GM13976 (cell line): ENCODE data around the gene LIG4.

Experiments
- DNase-seq: peaks from one replicate; pipeline ENCODE4 v3.0.0; 2012; ENCODE audit warnings: low spot score
- in situ Hi-C: fragments of 300-500 bp; cut with MboI; formaldehyde crosslinking; loops from one replicate; pipeline ENCODE4 v1.12.0; 2022; ENCODE audit warnings: low sequenced_read_pairs, mixed read lengths, inconsistent platforms; ENCODE audit not compliant: unreplicated experiment
- TF ChIP-seq, protein P1 (sequence below): IDR thresholded peaks from 2 replicates; pipeline ENCODE4 v1.5.1; 2012; ENCODE audit warnings: borderline replicate concordance, mild to moderate bottlenecking; ENCODE audit not compliant: insufficient read depth; ENCODE audit errors: extremely low read depth, missing control alignments, control extremely low read depth

Gene LIG4

DNA sequence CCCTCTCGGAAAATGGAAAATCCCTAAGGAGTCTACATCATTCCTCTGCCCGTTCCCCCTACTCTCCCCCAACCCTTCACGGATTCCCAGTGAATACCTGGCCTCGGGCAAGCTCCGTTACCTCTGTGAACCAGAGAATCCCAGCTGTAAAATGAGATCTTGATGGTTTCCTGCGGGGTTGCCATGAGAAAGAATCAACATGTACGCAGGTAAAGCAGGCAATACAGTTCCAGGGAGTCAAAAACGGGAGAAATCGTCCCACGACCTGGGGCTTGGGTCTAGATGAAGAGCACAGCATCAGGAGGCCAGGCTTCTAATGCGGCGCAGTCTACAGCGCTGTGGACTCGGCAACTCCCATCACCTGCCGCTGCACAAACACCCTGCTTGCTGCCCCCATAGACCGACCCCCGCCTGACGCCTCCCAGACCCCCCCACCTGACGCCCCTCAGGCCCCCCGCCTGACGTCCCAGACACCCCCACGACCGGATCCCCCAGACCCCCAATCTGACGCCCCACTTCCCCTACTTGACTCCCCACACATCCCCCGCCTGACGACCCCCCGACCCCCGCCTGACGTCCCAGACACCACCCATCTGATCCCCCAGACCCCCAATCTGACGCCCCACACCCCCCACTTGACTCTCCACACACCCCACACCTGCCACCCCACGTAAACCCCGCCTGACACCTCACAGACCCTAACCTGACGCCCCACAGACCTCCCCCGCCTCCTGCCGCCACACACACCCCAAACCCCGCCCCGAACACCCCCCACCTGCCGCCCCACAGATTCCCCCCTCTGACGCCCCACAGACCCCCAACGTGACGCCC lies 680 bp downstream of the LIG4 start:
- TF ChIP-seq, protein P1, sequence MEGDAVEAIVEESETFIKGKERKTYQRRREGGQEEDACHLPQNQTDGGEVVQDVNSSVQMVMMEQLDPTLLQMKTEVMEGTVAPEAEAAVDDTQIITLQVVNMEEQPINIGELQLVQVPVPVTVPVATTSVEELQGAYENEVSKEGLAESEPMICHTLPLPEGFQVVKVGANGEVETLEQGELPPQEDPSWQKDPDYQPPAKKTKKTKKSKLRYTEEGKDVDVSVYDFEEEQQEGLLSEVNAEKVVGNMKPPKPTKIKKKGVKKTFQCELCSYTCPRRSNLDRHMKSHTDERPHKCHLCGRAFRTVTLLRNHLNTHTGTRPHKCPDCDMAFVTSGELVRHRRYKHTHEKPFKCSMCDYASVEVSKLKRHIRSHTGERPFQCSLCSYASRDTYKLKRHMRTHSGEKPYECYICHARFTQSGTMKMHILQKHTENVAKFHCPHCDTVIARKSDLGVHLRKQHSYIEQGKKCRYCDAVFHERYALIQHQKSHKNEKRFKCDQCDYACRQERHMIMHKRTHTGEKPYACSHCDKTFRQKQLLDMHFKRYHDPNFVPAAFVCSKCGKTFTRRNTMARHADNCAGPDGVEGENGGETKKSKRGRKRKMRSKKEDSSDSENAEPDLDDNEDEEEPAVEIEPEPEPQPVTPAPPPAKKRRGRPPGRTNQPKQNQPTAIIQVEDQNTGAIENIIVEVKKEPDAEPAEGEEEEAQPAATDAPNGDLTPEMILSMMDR, result no peak
- in situ Hi-C loops, result no loop called here
- no peak for DNase-seq

DNA sequence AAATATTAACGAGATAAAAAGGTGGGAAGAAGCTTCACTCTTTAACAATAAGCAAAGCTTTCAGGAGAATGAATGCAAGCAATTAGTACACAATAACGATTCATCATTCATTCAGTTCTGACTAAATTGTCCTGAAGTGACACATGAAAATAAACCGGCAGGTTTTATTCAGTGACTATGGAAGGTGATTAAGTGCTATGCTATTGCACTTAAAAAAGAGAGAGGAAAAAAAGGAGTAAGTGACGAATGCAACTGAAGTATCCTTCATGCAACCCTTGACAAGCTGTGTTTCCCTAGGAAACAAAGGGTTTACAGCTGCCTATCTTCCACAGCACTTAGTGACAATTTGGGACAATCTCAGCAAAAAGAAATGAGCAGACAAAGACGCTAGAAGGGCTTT lies 1.4 kb downstream of the LIG4 start:
- DNase-seq, result no peak
- TF ChIP-seq, protein P1, result no peak
- in situ Hi-C loops, result no loop called here

DNA sequence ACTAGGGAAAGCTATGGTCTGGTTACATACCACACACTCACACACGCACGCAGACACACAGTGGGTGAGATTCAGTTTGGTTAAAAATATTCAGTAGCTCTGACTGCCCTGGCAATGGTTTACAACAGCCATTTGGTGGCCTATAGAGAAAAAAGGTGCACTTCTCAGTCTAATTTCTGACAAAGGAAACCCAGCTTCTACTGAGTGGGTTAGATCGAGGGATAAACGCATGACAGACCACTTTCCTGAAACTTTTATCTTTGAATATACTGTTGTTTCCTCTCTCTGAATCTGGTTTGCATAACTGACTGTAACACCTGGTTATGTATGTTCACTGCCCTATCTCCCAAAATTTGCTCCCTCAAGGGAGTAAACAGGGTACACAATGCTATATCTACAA lies 2.5 kb downstream of the LIG4 start:
- in situ Hi-C loops, result no loop called here
- TF ChIP-seq, protein P1, result no peak

DNA sequence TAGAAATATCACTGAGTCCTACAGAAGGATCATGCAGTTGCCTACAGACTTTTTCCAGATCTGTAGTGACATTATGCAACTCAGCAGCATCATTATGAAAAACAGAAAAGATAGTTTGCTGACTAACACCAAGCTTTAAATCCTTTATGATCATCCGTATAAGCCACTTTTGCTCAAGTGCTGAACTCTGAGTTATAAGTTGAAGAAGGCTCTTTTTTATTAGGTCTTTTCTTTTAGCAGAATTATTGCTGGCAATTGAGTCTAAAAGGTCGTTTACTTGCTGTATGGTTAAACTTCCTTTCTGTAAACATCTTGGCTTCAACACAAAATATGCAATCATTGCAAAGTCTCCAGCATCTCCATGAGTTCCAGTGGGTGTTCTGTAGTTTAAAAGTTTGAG lies 4.8 kb downstream of the LIG4 start:
- no peak for DNase-seq
- TF ChIP-seq, protein P1, result no peak
- in situ Hi-C loops, result no loop called here

More for the DNA sequence above, 2.5 kb downstream of the LIG4 start:
- peak; percentile 29 for DNase-seq

DNA sequence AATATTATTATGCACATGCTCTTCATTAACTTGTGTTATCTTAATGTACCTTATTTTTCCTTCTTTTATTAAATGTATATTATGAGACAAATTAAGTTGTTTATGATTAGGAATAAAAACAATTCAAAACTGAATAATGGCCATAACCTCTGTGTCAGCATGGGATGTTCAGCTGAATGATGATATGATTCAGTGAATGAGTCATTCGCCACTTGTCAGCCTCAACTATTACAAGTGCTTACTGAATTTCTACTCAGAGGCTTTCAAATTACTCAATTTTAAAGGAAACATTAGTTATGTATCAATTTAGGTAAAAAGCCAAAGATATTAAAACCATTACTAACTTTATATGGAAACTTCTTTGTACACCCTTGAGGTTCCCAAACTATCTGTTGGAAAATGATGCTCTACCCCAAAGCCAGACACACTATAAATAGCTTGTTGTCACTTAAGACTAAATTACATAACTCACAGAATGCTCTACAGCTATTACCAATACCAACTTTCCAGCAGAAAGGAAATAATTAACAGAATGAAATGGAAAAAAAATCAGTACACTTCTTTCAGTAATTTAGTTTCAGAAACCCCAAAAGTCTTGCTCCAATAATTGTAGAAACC lies 14.4 kb downstream of the LIG4 start:
- in situ Hi-C loops, result no loop called here
- no peak for DNase-seq
- TF ChIP-seq, protein P1, result no peak

DNA sequence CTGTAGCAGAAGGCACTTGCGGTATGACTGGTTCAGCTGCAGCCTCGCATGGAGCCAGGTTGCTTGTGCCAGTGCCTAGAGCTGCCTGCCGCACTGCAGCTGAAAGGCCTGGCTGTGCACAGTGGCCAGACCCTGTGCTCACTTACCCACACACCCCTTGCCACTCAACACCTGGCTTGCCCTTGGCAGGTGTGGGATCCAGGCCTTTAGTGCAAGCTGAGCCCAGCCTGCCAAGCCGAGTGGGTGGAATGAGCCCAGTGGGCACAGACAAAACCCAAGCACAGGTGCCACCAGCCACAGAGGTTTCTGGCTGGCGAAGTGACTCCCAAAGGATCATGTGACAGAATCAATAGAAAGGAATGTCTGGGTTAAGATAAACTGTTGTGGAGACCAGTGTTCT lies 19.5 kb downstream of the LIG4 start:
- in situ Hi-C loops, result no loop called here
- DNase-seq, result no peak
- TF ChIP-seq, protein P1, result no peak
